GM12864 (cell line): Measurements from ENCODE around the gene SEMA3A.
"Not testable (repeated sequence)": the region's sequence is repeated elsewhere in the genome, so short reads cannot be mapped to it uniquely, and the experiment has no call there.

Experiments
- DNase-seq: peaks from one replicate; pipeline ENCODE4 v3.0.0-alpha.2; 2011; ENCODE audit warnings: low read depth
- H3K4me3 ChIP-seq: 2 replicates; pipeline ENCODE4 v1.5.1; 2011; ENCODE audit warnings: mild to moderate bottlenecking, low read depth, low read length, control low read depth
- CTCF ChIP-seq: IDR thresholded peaks from 2 replicates; pipeline ENCODE4 v1.5.1; 2011; ENCODE audit warnings: low read depth, mild to moderate bottlenecking, moderate library complexity, low read length, control low read depth, inconsistent platforms; ENCODE audit errors: missing control alignments

Gene SEMA3A

GRCh38 chr7:84060760-84061261 is 133.8 kb downstream of the SEMA3A start:
- TF ChIP-seq CTCF, result no peak
- no peak overlapping the region for H3K4me3 ChIP-seq
- no peak for DNase-seq

- no peak for DNase-seq
- no peak overlapping the region for H3K4me3 ChIP-seq
- no peak for TF ChIP-seq CTCF
Measured at GRCh38 chr7:84060000-84060399, 134.6 kb downstream of the SEMA3A start.

GRCh38 chr7:84058311-84059076 is 136.1 kb downstream of the SEMA3A start:
- DNase-seq, result no peak
- no peak for TF ChIP-seq CTCF
- no peak overlapping the region for H3K4me3 ChIP-seq

GRCh38 chr7:84057576-84057975 is 137.0 kb downstream of the SEMA3A start:
- no peak overlapping the region for H3K4me3 ChIP-seq
- no peak for DNase-seq
- TF ChIP-seq CTCF, result no peak

- no peak overlapping the region for H3K4me3 ChIP-seq
- TF ChIP-seq CTCF, result no peak
- DNase-seq, result no peak
Measured at GRCh38 chr7:84055904-84056605, 138.5 kb downstream of the SEMA3A start.

- not testable (repeated sequence) for DNase-seq, H3K4me3 ChIP-seq
Measured at GRCh38 chr7:84055199-84055598, 139.4 kb downstream of the SEMA3A start.

GRCh38 chr7:84049071-84049836 is 145.3 kb downstream of the SEMA3A start:
- H3K4me3 ChIP-seq, result no peak overlapping the region
- TF ChIP-seq CTCF, result no peak
- no peak for DNase-seq
